A549 (cell line): Measurements from ENCODE around the gene OR52D1. TPM values are rescaled to one million over a fixed set of nuclear protein-coding genes. Genes with fewer than 3 reads are reported as not detected.

ENCODE experiments used
- ATAC-seq, 2 experiments: fragments of 200-7000 bp in 1 of 2; fragments of >200 bp in 1 of 2; cut with Nextera tagmentation in 1 of 2; cut with Tn5 transposase in 1 of 2; 3 replicates each; pipeline versions ENCODE4 v1.8.0 to v1.9.1; 2018 to 2020; ENCODE audit warnings: mild to moderate bottlenecking in 1 of 2, moderate library complexity in 1 of 2
- CTCF ChIA-PET: fragments of 300-600 bp; sonication (Branson Sonifier 250); formaldehyde crosslinking; extraction: SDS; loops from one replicate; lab custom pipeline; 2021; ENCODE audit warnings: antibody characterized with exemption, inconsistent platforms; lab: Yijun Ruan, JAX
- POLR2A ChIA-PET: fragments of 350-600 bp; formaldehyde crosslinking; extraction: SDS; loops from one replicate; lab custom pipeline; 2021; ENCODE audit warnings: antibody characterized with exemption, inconsistent platforms; lab: Yijun Ruan, JAX
- DNase-seq, 2 experiments: peaks; one replicate each; pipeline versions ENCODE4 v3.0.0 to v3.0.0-alpha.2; 2011 to 2016; ENCODE audit warnings: low read depth in 1 of 2, low spot score in 1 of 2
- FAIRE-seq: peaks from 2 replicates; lab custom pipeline; 2011; peaks lifted over from hg19 to GRCh38; lab: Jason Lieb, UNC
- H3K27ac ChIP-seq, 2 experiments: fragments of >200 bp; sonication (Bioruptor Twin); formaldehyde crosslinking; 3 replicates each; pipeline ENCODE4 v1.5.1; 2016 to 2017
- H3K4me1 ChIP-seq: fragments of >200 bp; sonication (Bioruptor Twin); formaldehyde crosslinking; 3 replicates; pipeline ENCODE4 v1.6.1; 2016
- H3K4me2 ChIP-seq: fragments of >200 bp; sonication (Bioruptor Twin); formaldehyde crosslinking; 3 replicates; pipeline ENCODE4 v1.6.1; 2016
- H3K4me3 ChIP-seq: fragments of >200 bp; sonication (Bioruptor Twin); formaldehyde crosslinking; 3 replicates; pipeline ENCODE4 v1.5.1; 2016
- H3K9me3 ChIP-seq: fragments of >200 bp; sonication (Bioruptor Twin); formaldehyde crosslinking; 3 replicates; pipeline ENCODE4 v1.6.1; 2016
- BHLHE40 ChIP-seq: IDR thresholded peaks from 2 replicates; pipeline ENCODE4 v1.6.1; 2012; ENCODE audit warnings: low read depth, low read length, inconsistent platforms
- CBX8 ChIP-seq: fragments of 200-600 bp; sonication (generic); IDR thresholded peaks from 2 replicates; pipeline ENCODE4 v1.6.1; 2016
- EP300 ChIP-seq, 2 experiments: fragments of >200 bp; sonication (Bioruptor Twin); formaldehyde crosslinking; IDR thresholded peaks; 2 replicates in 1 of 2; 3 replicates in 1 of 2; pipeline ENCODE4 v1.6.1; 2016 to 2017
- ESRRA ChIP-seq: fragments of 150-350 bp; IDR thresholded peaks from 2 replicates; pipeline ENCODE4 v1.6.1; 2014; ENCODE audit warnings: mild to moderate bottlenecking, low read length, borderline replicate concordance
- FOSB ChIP-seq: fragments of 250-450 bp; sonication (Bioruptor Pico); IDR thresholded peaks from 2 replicates; pipeline ENCODE4 v1.5.0; 2020; ENCODE audit warnings: mild to moderate bottlenecking, moderate library complexity
- FOSL2 ChIP-seq, 2 experiments: fragments of 450-650 bp in 1 of 2; fragments of >200 bp in 1 of 2; sonication (Bioruptor Twin) in 1 of 2; formaldehyde crosslinking; IDR thresholded peaks; 2 replicates each; pipeline versions ENCODE4 v1.5.0 to v1.6.1; 2016 to 2020; ENCODE audit warnings: mild to moderate bottlenecking in 1 of 2, moderate library complexity in 1 of 2
- HDAC2 ChIP-seq: fragments of 200-600 bp; sonication (generic); IDR thresholded peaks from 2 replicates; pipeline ENCODE4 v1.6.1; 2016
- HEYL ChIP-seq: fragments of 250-450 bp; sonication (Bioruptor Pico); IDR thresholded peaks from 2 replicates; pipeline ENCODE4 v1.8.0; 2021; ENCODE audit warnings: mild to moderate bottlenecking, moderate library complexity
- HOXB13 ChIP-seq: fragments of 250-450 bp; sonication (Bioruptor Pico); IDR thresholded peaks from 2 replicates; pipeline ENCODE4 v1.5.0; 2020; ENCODE audit warnings: low read depth, mild to moderate bottlenecking, moderate library complexity
- JUN ChIP-seq, 2 experiments: fragments of >200 bp; sonication (Bioruptor Twin); formaldehyde crosslinking; IDR thresholded peaks; 2 replicates in 1 of 2; 3 replicates in 1 of 2; pipeline ENCODE4 v1.6.1; 2016 to 2017
- KDM5A ChIP-seq: fragments of 200-600 bp; sonication (generic); IDR thresholded peaks from 2 replicates; pipeline ENCODE4 v1.6.1; 2016; ENCODE audit warnings: antibody characterized with exemption, mild to moderate bottlenecking
- MAX ChIP-seq: IDR thresholded peaks from 2 replicates; pipeline ENCODE4 v1.6.1; 2012
- NPAS2 ChIP-seq: fragments of 250-450 bp; sonication (Bioruptor Pico); IDR thresholded peaks from 2 replicates; pipeline ENCODE4 v1.8.0; 2022; ENCODE audit warnings: mild to moderate bottlenecking, moderate library complexity, borderline replicate concordance
- RARB ChIP-seq: fragments of 250-450 bp; sonication (Bioruptor Pico); IDR thresholded peaks from 2 replicates; pipeline ENCODE4 v1.8.0; 2021; ENCODE audit warnings: mild to moderate bottlenecking, moderate library complexity
- RFX5 ChIP-seq: fragments of 450-650 bp; IDR thresholded peaks from 2 replicates; pipeline ENCODE4 v1.7.1; 2014; ENCODE audit warnings: antibody characterized with exemption, mild to moderate bottlenecking, moderate library complexity
- SMC3 ChIP-seq: fragments of >200 bp; sonication (Bioruptor Twin); formaldehyde crosslinking; IDR thresholded peaks from 3 replicates; pipeline ENCODE4 v1.6.1; 2018; ENCODE audit warnings: inconsistent platforms
- TFCP2L1 ChIP-seq: fragments of 250-450 bp; sonication (Bioruptor Pico); IDR thresholded peaks from 2 replicates; pipeline ENCODE4 v1.5.0; 2021; ENCODE audit warnings: mild to moderate bottlenecking
- USF2 ChIP-seq: fragments of 450-650 bp; IDR thresholded peaks from 2 replicates; pipeline ENCODE4 v1.6.1; 2014; ENCODE audit warnings: antibody characterized with exemption
- ZNF302 ChIP-seq: fragments of 250-450 bp; sonication (Bioruptor Pico); IDR thresholded peaks from 2 replicates; pipeline ENCODE4 v1.9.0; 2021; ENCODE audit warnings: inconsistent platforms, mild to moderate bottlenecking, moderate library complexity
- ZSCAN20 ChIP-seq: fragments of 250-450 bp; sonication (Bioruptor Pico); IDR thresholded peaks from 2 replicates; pipeline ENCODE4 v1.8.0; 2022; ENCODE audit warnings: mild to moderate bottlenecking, moderate library complexity
- WGBS: methylation state at CpG from one replicate; pipeline ENCODE4 v1.1.6; 2017; ENCODE audit errors: missing lambda C conversion rate; 5-methylcytosine and 5-hydroxymethylcytosine counted together
- polyA plus RNA-seq, 4 experiments: library from polyadenylated mRNA; depleted of rRNA in 3 of 4; stranded (reverse); fragments of >200 nt; fragmentation: RNase III in 1 of 4; extraction: RNeasy Plus Mini Kit Qiagen cat#74134 plus additional on column Dnase treatment in 1 of 4; gene quantifications; 2 replicates in 3 of 4; 3 replicates in 1 of 4; pipeline ENCODE4 v1.2.3, GENCODE V29; 2011 to 2017
- TF ChIP-seq, protein P1 (sequence below): fragments of 200-600 bp; sonication (generic); IDR thresholded peaks from 2 replicates; pipeline ENCODE4 v1.6.1; 2016; ENCODE audit warnings: antibody characterized with exemption, mild to moderate bottlenecking, moderate library complexity
- TF ChIP-seq, protein P2 (sequence below): IDR thresholded peaks from 2 replicates; pipeline ENCODE4 v1.6.1; 2012; ENCODE audit warnings: low read depth, borderline replicate concordance
- TF ChIP-seq, protein P3 (sequence below): IDR thresholded peaks from 2 replicates; pipeline ENCODE4 v1.6.1; 2012
- TF ChIP-seq, protein P4 (sequence below): fragments of >200 bp; sonication (Bioruptor Twin); formaldehyde crosslinking; IDR thresholded peaks from 3 replicates; pipeline ENCODE4 v1.6.1; 2016

Gene OR52D1
- polyA plus RNA-seq, 2 of the 4 experiments (the other 2 are of a cell fraction), result not detected

DNA sequence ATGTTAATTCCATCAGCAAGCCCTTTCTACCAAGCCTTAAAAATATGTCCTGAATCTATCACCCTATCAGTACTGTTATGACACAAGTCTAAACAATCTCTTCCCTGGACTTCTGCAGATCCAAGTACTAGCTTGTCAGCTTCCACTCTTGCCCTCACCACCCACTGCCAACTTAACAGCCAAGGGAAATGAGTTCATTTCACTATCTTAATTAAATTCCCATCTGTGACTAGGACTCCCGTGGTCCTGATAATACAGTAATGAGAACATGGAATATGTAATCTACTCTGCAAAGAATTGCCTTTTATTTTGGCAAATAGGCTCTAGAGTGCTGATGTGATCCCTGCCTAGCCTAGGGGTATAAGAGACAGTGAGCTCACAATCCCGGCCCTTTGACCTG is 11.2 kb downstream of the OR52D1 start (continued):
- TF ChIP-seq, protein P1, sequence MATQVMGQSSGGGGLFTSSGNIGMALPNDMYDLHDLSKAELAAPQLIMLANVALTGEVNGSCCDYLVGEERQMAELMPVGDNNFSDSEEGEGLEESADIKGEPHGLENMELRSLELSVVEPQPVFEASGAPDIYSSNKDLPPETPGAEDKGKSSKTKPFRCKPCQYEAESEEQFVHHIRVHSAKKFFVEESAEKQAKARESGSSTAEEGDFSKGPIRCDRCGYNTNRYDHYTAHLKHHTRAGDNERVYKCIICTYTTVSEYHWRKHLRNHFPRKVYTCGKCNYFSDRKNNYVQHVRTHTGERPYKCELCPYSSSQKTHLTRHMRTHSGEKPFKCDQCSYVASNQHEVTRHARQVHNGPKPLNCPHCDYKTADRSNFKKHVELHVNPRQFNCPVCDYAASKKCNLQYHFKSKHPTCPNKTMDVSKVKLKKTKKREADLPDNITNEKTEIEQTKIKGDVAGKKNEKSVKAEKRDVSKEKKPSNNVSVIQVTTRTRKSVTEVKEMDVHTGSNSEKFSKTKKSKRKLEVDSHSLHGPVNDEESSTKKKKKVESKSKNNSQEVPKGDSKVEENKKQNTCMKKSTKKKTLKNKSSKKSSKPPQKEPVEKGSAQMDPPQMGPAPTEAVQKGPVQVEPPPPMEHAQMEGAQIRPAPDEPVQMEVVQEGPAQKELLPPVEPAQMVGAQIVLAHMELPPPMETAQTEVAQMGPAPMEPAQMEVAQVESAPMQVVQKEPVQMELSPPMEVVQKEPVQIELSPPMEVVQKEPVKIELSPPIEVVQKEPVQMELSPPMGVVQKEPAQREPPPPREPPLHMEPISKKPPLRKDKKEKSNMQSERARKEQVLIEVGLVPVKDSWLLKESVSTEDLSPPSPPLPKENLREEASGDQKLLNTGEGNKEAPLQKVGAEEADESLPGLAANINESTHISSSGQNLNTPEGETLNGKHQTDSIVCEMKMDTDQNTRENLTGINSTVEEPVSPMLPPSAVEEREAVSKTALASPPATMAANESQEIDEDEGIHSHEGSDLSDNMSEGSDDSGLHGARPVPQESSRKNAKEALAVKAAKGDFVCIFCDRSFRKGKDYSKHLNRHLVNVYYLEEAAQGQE, result no peak
- TF ChIP-seq, protein P2, sequence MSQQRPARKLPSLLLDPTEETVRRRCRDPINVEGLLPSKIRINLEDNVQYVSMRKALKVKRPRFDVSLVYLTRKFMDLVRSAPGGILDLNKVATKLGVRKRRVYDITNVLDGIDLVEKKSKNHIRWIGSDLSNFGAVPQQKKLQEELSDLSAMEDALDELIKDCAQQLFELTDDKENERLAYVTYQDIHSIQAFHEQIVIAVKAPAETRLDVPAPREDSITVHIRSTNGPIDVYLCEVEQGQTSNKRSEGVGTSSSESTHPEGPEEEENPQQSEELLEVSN, result no peak
- no peak for TF ChIP-seq FOSB (CRISPR knock-in tag)
- no peak for TF ChIP-seq TFCP2L1

DNA sequence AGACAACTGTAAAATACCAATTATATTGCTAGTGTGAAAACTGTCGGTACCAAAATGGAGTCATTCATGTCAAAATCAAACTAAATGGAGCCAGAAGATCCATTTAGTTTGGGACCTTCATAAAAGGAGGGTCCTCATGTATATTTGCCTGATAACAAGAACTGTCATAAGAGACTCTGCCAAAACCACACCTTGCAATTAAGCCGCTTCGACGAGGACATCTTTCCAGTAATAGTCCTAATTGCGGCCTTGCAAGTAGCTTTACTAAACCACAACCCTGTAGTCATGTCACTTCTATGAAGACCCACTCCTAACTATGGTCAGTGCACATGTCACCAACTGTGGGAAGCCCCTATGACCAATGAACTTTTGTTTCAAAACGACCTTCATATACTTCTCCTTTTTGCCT is 11.9 kb downstream of the OR52D1 start:
- DNase-seq (no peak), FAIRE-seq (no peak), ATAC-seq (no peak)
- no peaks in the 10 kb centered on the region for H3K4me1 ChIP-seq
- ChIA-PET POLR2A (no interaction called here), CTCF (interaction anchor here (1.3 kb wide), 1 partner anchor 16 kb away, joined by 3 read pairs; no protein-coding TSS in a partner anchor)
- no peak overlapping the region for H3K27ac ChIP-seq
- WGBS, result 62% methylated on average over 6 of the region's 6 CpGs
- no peak overlapping the region for H3K4me2 ChIP-seq
- TF ChIP-seq KDM5A (no peak), RFX5 (no peak), ZNF302 (CRISPR knock-in tag) (no peak), USF2 (no peak), FOSB (CRISPR knock-in tag) (no peak), BHLHE40 (no peak), SMC3 (no peak)
- no peak overlapping the region for H3K4me3 ChIP-seq
- H3K9me3 ChIP-seq, result no peaks in the 10 kb centered on the region

DNA sequence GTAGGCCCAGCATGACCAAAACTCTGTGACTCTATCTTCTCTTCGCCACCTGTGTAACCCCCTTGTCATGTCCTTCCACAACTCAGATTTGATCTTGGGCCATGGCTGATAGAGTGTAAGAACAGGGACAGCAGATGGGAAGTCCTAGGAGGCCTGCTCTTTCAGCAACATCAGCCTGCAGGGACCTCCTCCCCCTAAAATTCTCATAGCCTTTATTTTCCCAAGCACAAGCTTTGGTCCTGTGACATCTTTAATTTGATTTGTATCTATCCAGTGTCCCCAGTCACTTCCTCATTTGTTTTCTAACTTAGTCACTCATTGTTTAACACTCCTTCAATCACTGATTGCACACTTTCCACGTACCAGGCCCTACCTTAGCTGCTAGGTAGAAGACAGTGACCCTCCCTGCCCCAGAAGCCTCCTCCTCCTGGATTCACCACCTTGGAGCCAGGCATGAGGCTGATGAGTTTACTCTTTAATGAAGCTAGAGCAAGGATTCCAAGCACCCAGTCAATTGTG is 16.0 kb downstream of the OR52D1 start:
- CTCF ChIA-PET, result interaction anchor here (1.1 to 1.6 kb wide), 2 partner anchors 29 to 303 kb away, joined by 3 to 4 read pairs; no protein-coding TSS in a partner anchor
- FAIRE-seq, result no peak
- no peaks in the 10 kb centered on the region for H3K4me1 ChIP-seq

More for the DNA sequence above, 16.0 kb downstream of the OR52D1 start:
- no peak for DNase-seq
- WGBS, result 33% methylated on average over 2 of the region's 2 CpGs
- no peak overlapping the region for H3K27ac ChIP-seq
- H3K4me2 ChIP-seq, result no peak overlapping the region
- no peak overlapping the region for H3K4me3 ChIP-seq
- ATAC-seq, result no peak
- POLR2A ChIA-PET, result no interaction called here
- no peaks in the 10 kb centered on the region for H3K9me3 ChIP-seq
- TF ChIP-seq, protein P3, sequence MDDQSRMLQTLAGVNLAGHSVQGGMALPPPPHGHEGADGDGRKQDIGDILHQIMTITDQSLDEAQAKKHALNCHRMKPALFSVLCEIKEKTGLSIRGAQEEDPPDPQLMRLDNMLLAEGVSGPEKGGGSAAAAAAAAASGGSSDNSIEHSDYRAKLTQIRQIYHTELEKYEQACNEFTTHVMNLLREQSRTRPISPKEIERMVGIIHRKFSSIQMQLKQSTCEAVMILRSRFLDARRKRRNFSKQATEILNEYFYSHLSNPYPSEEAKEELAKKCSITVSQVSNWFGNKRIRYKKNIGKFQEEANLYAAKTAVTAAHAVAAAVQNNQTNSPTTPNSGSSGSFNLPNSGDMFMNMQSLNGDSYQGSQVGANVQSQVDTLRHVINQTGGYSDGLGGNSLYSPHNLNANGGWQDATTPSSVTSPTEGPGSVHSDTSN, result no peak
- no peak for TF ChIP-seq HEYL (CRISPR knock-in tag)
- no peak for TF ChIP-seq ZNF302 (CRISPR knock-in tag)
- no peak for TF ChIP-seq RARB (CRISPR knock-in tag)
- no peak for TF ChIP-seq EP300 (IDR thresholded peaks at IDR 0.05)
- no peak for TF ChIP-seq ZSCAN20 (CRISPR knock-in tag)
- no peak for TF ChIP-seq MAX
- TF ChIP-seq CBX8, result no peak
- no peak for TF ChIP-seq FOSL2 (IDR thresholded peaks at IDR 0.05)
- no peak for TF ChIP-seq FOSL2 (CRISPR knock-in tag; IDR thresholded peaks at IDR 0.05)
- no peak for TF ChIP-seq ESRRA
- TF ChIP-seq, protein P2, result no peak
- TF ChIP-seq JUN (IDR thresholded peaks at IDR 0.05), result no peak
- no peak for TF ChIP-seq BHLHE40
- TF ChIP-seq HDAC2, result no peak
- no peak for TF ChIP-seq NPAS2 (CRISPR knock-in tag)
- no peak for TF ChIP-seq HOXB13 (CRISPR knock-in tag)
- TF ChIP-seq, protein P4, sequence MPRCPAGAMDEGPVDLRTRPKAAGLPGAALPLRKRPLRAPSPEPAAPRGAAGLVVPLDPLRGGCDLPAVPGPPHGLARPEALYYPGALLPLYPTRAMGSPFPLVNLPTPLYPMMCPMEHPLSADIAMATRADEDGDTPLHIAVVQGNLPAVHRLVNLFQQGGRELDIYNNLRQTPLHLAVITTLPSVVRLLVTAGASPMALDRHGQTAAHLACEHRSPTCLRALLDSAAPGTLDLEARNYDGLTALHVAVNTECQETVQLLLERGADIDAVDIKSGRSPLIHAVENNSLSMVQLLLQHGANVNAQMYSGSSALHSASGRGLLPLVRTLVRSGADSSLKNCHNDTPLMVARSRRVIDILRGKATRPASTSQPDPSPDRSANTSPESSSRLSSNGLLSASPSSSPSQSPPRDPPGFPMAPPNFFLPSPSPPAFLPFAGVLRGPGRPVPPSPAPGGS, result no peak
